WTC11 (cell line): ENCODE results near the gene ZNF212. TPM values are rescaled to one million over a fixed set of nuclear protein-coding genes. Genes with fewer than 3 reads are reported as not detected.

Experiments used
- ATAC-seq: fragments of 200-7000 bp; cut with Tn5 transposase; 2 replicates; pipeline ENCODE4 v1.10.0; 2021; ENCODE audit warnings: mild to moderate bottlenecking, moderate library complexity
- CTCF ChIA-PET: fragments of 300-600 bp; sonication (Branson Sonifier 250); formaldehyde crosslinking; loops from one replicate; lab custom pipeline; 2021; ENCODE audit warnings: antibody characterized with exemption; lab: Charles Lee
- POLR2A ChIA-PET: fragments of 350-600 bp; sonication (Branson Sonifier 250); formaldehyde crosslinking; loops from one replicate; lab custom pipeline; 2021; ENCODE audit warnings: antibody characterized with exemption; lab: Charles Lee
- DNase-seq: peaks from one replicate; pipeline ENCODE4 v3.0.0; 2021; ENCODE audit warnings: low spot score
- H3K27ac Mint-ChIP-seq: 2 replicates; pipeline ENCODE4 v1.8.0; 2021; ENCODE audit warnings: mixed read lengths
- H3K27me3 Mint-ChIP-seq: 2 replicates; pipeline ENCODE4 v1.8.0; 2021; ENCODE audit warnings: low read depth, mild to moderate bottlenecking, moderate library complexity, mixed read lengths
- H3K36me3 Mint-ChIP-seq: 2 replicates; pipeline ENCODE4 v1.8.0; 2021; ENCODE audit warnings: mixed read lengths
- H3K4me1 Mint-ChIP-seq: 2 replicates; pipeline ENCODE4 v1.8.0; 2022; ENCODE audit warnings: mixed read lengths
- H3K4me3 Mint-ChIP-seq: 2 replicates; pipeline ENCODE4 v1.8.0; 2021; ENCODE audit warnings: mild to moderate bottlenecking, moderate library complexity, mixed read lengths
- H3K9me3 Mint-ChIP-seq: 2 replicates; pipeline ENCODE4 v1.8.0; 2021; ENCODE audit warnings: mixed read lengths
- AFF4 ChIP-seq: sonication (generic); formaldehyde crosslinking; IDR thresholded peaks from 2 replicates; pipeline ENCODE4 v1.8.1; 2023; ENCODE audit warnings: mild to moderate bottlenecking, missing genetic modification reagents, borderline replicate concordance
- ATF3 ChIP-seq: sonication (generic); formaldehyde crosslinking; conservative IDR thresholded peaks from 2 replicates; pipeline ENCODE4 v1.8.1; 2022; ENCODE audit warnings: mild to moderate bottlenecking, missing genetic modification reagents
- CREB1 ChIP-seq: sonication (generic); formaldehyde crosslinking; IDR thresholded peaks from 2 replicates; pipeline ENCODE4 v1.8.0; 2023; ENCODE audit warnings: mild to moderate bottlenecking, missing genetic modification reagents
- CREM ChIP-seq: sonication (generic); formaldehyde crosslinking; IDR thresholded peaks from 2 replicates; pipeline ENCODE4 v1.8.1; 2022; ENCODE audit warnings: mild to moderate bottlenecking, missing genetic modification reagents, moderate library complexity
- ETV6 ChIP-seq: sonication (generic); formaldehyde crosslinking; IDR thresholded peaks from 2 replicates; pipeline ENCODE4 v1.8.1; 2022; ENCODE audit warnings: mild to moderate bottlenecking, missing genetic modification reagents
- FOXJ3 ChIP-seq: sonication (generic); formaldehyde crosslinking; IDR thresholded peaks from 2 replicates; pipeline ENCODE4 v1.9.0; 2021; ENCODE audit warnings: missing genetic modification reagents, mild to moderate bottlenecking, borderline replicate concordance
- HMGA2 ChIP-seq: fragments of 250-450 bp; sonication (Bioruptor Pico); IDR thresholded peaks from 2 replicates; pipeline ENCODE4 v1.4.0; 2021; ENCODE audit warnings: mild to moderate bottlenecking, moderate library complexity
- NFYB ChIP-seq: sonication (generic); formaldehyde crosslinking; conservative IDR thresholded peaks from 2 replicates; pipeline ENCODE4 v1.8.0; 2022; ENCODE audit warnings: low read depth, missing genetic modification reagents
- PRRX2 ChIP-seq: fragments of 250-450 bp; sonication (Bioruptor Pico); IDR thresholded peaks from 2 replicates; pipeline ENCODE4 v1.8.0; 2021; ENCODE audit warnings: mild to moderate bottlenecking
- SOX15 ChIP-seq: fragments of 250-450 bp; sonication (Bioruptor Pico); IDR thresholded peaks from 2 replicates; pipeline ENCODE4 v1.9.0; 2021; ENCODE audit warnings: mild to moderate bottlenecking
- TP53 ChIP-seq: sonication (generic); formaldehyde crosslinking; IDR thresholded peaks from 2 replicates; pipeline ENCODE4 v1.8.1; 2023; ENCODE audit warnings: mild to moderate bottlenecking, missing genetic modification reagents
- ZBTB21 ChIP-seq: sonication (generic); formaldehyde crosslinking; IDR thresholded peaks from 2 replicates; pipeline ENCODE4 v1.8.1; 2023; ENCODE audit warnings: mild to moderate bottlenecking, missing genetic modification reagents, borderline replicate concordance
- ZNF138 ChIP-seq: sonication (generic); formaldehyde crosslinking; conservative IDR thresholded peaks from 2 replicates; pipeline ENCODE4 v1.8.1; 2022; ENCODE audit warnings: mild to moderate bottlenecking, moderate library complexity, missing genetic modification reagents
- ZNF219 ChIP-seq: sonication (generic); formaldehyde crosslinking; IDR thresholded peaks from 2 replicates; pipeline ENCODE4 v1.8.0; 2023; ENCODE audit warnings: missing genetic modification reagents, mild to moderate bottlenecking, borderline replicate concordance
- ZNF416 ChIP-seq: fragments of 250-450 bp; sonication (Bioruptor Pico); IDR thresholded peaks from 2 replicates; pipeline ENCODE4 v1.9.0; 2021; ENCODE audit warnings: mild to moderate bottlenecking, inconsistent platforms
- ZNF671 ChIP-seq: fragments of 250-450 bp; sonication (Bioruptor Pico); IDR thresholded peaks from 2 replicates; pipeline ENCODE4 v1.8.0; 2021; ENCODE audit warnings: mild to moderate bottlenecking
- total RNA-seq: library from RNA; stranded (reverse); gene quantifications from 3 replicates; pipeline ENCODE4 v1.2.3, GENCODE V29; 2021
- TF ChIP-seq, protein P1 (sequence below): sonication (generic); formaldehyde crosslinking; IDR thresholded peaks from 2 replicates; pipeline ENCODE4 v1.8.0; 2022; ENCODE audit warnings: missing genetic modification reagents
- TF ChIP-seq, protein P2 (sequence below): fragments of 250-450 bp; sonication (Bioruptor Pico); IDR thresholded peaks from 2 replicates; pipeline ENCODE4 v2.1.2; 2022; ENCODE audit warnings: mild to moderate bottlenecking, moderate library complexity
- TF ChIP-seq, protein P3 (sequence below): sonication (generic); formaldehyde crosslinking; IDR thresholded peaks from 2 replicates; pipeline ENCODE4 v1.8.1; 2023; ENCODE audit warnings: mild to moderate bottlenecking, moderate library complexity, missing genetic modification reagents
- TF ChIP-seq, protein P4 (sequence below): sonication (generic); formaldehyde crosslinking; IDR thresholded peaks from 2 replicates; pipeline ENCODE4 v1.8.0; 2022; ENCODE audit warnings: mild to moderate bottlenecking, missing genetic modification reagents
- TF ChIP-seq, protein P5 (sequence below): sonication (generic); formaldehyde crosslinking; IDR thresholded peaks from 2 replicates; pipeline ENCODE4 v1.8.1; 2023; ENCODE audit warnings: mild to moderate bottlenecking, missing genetic modification reagents, moderate library complexity

ZNF212 gene
- total RNA-seq, 1 experiment from 2014 or later: 23.0 TPM

GRCh38 chr7:149216402-149216801, 23.0 kb upstream of the ZNF212 start (continued):
- TF ChIP-seq, protein P1, sequence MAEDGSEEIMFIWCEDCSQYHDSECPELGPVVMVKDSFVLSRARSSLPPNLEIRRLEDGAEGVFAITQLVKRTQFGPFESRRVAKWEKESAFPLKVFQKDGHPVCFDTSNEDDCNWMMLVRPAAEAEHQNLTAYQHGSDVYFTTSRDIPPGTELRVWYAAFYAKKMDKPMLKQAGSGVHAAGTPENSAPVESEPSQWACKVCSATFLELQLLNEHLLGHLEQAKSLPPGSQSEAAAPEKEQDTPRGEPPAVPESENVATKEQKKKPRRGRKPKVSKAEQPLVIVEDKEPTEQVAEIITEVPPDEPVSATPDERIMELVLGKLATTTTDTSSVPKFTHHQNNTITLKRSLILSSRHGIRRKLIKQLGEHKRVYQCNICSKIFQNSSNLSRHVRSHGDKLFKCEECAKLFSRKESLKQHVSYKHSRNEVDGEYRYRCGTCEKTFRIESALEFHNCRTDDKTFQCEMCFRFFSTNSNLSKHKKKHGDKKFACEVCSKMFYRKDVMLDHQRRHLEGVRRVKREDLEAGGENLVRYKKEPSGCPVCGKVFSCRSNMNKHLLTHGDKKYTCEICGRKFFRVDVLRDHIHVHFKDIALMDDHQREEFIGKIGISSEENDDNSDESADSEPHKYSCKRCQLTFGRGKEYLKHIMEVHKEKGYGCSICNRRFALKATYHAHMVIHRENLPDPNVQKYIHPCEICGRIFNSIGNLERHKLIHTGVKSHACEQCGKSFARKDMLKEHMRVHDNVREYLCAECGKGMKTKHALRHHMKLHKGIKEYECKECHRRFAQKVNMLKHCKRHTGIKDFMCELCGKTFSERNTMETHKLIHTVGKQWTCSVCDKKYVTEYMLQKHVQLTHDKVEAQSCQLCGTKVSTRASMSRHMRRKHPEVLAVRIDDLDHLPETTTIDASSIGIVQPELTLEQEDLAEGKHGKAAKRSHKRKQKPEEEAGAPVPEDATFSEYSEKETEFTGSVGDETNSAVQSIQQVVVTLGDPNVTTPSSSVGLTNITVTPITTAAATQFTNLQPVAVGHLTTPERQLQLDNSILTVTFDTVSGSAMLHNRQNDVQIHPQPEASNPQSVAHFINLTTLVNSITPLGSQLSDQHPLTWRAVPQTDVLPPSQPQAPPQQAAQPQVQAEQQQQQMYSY (CRISPR knock-in tag): no peak
- no peak for TF ChIP-seq CREM (CRISPR knock-in tag)
- no peak for TF ChIP-seq AFF4 (CRISPR knock-in tag)

DNA sequence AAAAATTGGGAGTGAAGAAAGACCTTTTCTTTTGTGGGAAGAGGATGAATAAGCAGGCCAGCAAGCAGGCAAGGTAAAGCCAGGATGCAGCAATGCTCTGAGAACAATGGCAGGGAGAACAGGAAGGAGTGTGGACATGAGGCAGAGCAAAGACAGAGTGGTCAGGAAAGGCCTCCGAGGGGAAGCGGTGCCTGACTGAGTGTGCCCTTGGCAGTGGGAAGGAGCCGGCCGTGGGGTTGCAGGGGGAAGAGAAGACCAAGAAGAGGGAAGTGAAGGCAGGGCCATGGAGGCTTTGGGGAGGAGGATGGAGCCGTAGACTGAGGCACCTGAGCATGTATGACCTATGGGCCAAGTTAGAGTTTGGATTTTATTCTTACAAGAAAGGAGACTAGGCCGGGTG, 21.9 kb upstream of the ZNF212 start:
- POLR2A ChIA-PET: no interaction called here
- no peak for DNase-seq
- Mint-ChIP-seq H3K27ac (no peak overlapping the region; the same call in 1 of the 2 replicates), H3K9me3 (no peaks in the 10 kb centered on the region), H3K36me3 (peaks cover 81% of the 10 kb centered on the region), H3K27me3 (no peaks in the 10 kb centered on the region), H3K4me1 (peaks cover 13% of the 10 kb centered on the region), H3K4me3 (no peak overlapping the region)
- TF ChIP-seq, protein P2, sequence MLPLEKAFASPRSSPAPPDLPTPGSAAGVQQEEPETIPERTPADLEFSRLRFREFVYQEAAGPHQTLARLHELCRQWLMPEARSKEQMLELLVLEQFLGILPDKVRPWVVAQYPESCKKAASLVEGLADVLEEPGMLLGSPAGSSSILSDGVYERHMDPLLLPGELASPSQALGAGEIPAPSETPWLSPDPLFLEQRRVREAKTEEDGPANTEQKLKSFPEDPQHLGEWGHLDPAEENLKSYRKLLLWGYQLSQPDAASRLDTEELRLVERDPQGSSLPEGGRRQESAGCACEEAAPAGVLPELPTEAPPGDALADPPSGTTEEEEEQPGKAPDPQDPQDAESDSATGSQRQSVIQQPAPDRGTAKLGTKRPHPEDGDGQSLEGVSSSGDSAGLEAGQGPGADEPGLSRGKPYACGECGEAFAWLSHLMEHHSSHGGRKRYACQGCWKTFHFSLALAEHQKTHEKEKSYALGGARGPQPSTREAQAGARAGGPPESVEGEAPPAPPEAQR: no peak
- TF ChIP-seq PRRX2 (CRISPR knock-in tag): no peak
- TF ChIP-seq CREB1 (CRISPR knock-in tag): no peak
- TF ChIP-seq ZNF138 (CRISPR knock-in tag): no peak
- TF ChIP-seq FOXJ3: no peak
- TF ChIP-seq ZNF416: no peak
- TF ChIP-seq ZNF671 (CRISPR knock-in tag): no peak
- no peak for TF ChIP-seq TP53 (CRISPR knock-in tag)
- TF ChIP-seq ZBTB21: no peak
- TF ChIP-seq SOX15 (CRISPR knock-in tag): no peak
- TF ChIP-seq ZNF219 (CRISPR knock-in tag): no peak
- TF ChIP-seq, protein P3, sequence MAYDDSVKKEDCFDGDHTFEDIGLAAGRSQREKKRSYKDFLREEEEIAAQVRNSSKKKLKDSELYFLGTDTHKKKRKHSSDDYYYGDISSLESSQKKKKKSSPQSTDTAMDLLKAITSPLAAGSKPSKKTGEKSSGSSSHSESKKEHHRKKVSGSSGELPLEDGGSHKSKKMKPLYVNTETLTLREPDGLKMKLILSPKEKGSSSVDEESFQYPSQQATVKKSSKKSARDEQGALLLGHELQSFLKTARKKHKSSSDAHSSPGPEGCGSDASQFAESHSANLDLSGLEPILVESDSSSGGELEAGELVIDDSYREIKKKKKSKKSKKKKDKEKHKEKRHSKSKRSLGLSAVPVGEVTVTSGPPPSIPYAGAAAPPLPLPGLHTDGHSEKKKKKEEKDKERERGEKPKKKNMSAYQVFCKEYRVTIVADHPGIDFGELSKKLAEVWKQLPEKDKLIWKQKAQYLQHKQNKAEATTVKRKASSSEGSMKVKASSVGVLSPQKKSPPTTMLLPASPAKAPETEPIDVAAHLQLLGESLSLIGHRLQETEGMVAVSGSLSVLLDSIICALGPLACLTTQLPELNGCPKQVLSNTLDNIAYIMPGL: no peak
- TF ChIP-seq, protein P4, sequence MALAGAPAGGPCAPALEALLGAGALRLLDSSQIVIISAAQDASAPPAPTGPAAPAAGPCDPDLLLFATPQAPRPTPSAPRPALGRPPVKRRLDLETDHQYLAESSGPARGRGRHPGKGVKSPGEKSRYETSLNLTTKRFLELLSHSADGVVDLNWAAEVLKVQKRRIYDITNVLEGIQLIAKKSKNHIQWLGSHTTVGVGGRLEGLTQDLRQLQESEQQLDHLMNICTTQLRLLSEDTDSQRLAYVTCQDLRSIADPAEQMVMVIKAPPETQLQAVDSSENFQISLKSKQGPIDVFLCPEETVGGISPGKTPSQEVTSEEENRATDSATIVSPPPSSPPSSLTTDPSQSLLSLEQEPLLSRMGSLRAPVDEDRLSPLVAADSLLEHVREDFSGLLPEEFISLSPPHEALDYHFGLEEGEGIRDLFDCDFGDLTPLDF: no peak
- TF ChIP-seq, protein P5, sequence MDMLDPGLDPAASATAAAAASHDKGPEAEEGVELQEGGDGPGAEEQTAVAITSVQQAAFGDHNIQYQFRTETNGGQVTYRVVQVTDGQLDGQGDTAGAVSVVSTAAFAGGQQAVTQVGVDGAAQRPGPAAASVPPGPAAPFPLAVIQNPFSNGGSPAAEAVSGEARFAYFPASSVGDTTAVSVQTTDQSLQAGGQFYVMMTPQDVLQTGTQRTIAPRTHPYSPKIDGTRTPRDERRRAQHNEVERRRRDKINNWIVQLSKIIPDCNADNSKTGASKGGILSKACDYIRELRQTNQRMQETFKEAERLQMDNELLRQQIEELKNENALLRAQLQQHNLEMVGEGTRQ (CRISPR knock-in tag): no peak
- TF ChIP-seq HMGA2 (CRISPR knock-in tag): no peak
- TF ChIP-seq ATF3 (CRISPR knock-in tag): no peak
- TF ChIP-seq NFYB (CRISPR knock-in tag): no peak
- TF ChIP-seq ETV6 (CRISPR knock-in tag): no peak
- no peak for ATAC-seq
- CTCF ChIA-PET: no interaction called here
